ENCODE measurements around the gene ELMOD3. TPM values are rescaled to one million over a fixed set of nuclear protein-coding genes. Genes with fewer than 3 reads are reported as not detected.

The ELMOD3 gene
- total and polyA plus RNA-seq, 9 of the 15 experiments (the other 6 are each of a cell fraction or from before 2014, with no cell fraction given), result 2.7 to 18.7 (median 11.6) TPM

GRCh38 chr2:85327822-85328617, 26.5 kb upstream of the ELMOD3 start, which contains the start of gene TGOLN2 (continued):
- no peak for TF ChIP-seq ZNF23 (CRISPR knock-in tag; IDR thresholded peaks at IDR 0.05)
- 0 out of 2 replicates have a peak, but pooled peaks have one; percentile 8 for TF ChIP-seq BHLHE40 (IDR thresholded peaks at IDR 0.05; ENCODE audit: low read length)
- no peak for TF ChIP-seq SMARCE1 (IDR thresholded peaks at IDR 0.05)
- TF ChIP-seq CREBBP (IDR thresholded peaks at IDR 0.05; ENCODE audit: low read depth, low read length), result no peak
- TF ChIP-seq PHTF2 (CRISPR knock-in tag; IDR thresholded peaks at IDR 0.05), result no peak
- TF ChIP-seq NFYB (IDR thresholded peaks at IDR 0.05; ENCODE audit: extremely low read depth, insufficient read length), result no peak
- peak; percentile 72 to 81 for TF ChIP-seq AFF1 (IDR thresholded peaks at IDR 0.05; ENCODE audit: low read depth in 1 of 2, partially characterized antibody in 2 of 2)
- TF ChIP-seq RHOXF2B (CRISPR knock-in tag; conservative IDR thresholded peaks at IDR 0.05), result 0 out of 2 replicates have a peak, but pooled peaks have one; percentile 35
- no peak for TF ChIP-seq GATAD2B (IDR thresholded peaks at IDR 0.05; ENCODE audit: borderline replicate concordance)
- 0 out of 2 replicates have a peak, but pooled peaks have one; percentile 20 for TF ChIP-seq SMARCC2 (IDR thresholded peaks at IDR 0.05; ENCODE audit: low read depth)
- TF ChIP-seq TCF7 (IDR thresholded peaks at IDR 0.05; ENCODE audit: borderline replicate concordance), result 0 out of 2 replicates have a peak, but pooled peaks have one; percentile 17
- no peak for TF ChIP-seq ZNF140 (CRISPR knock-in tag; IDR thresholded peaks at IDR 0.05)
- no peak for TF ChIP-seq NCOA2 (IDR thresholded peaks at IDR 0.05; ENCODE audit: partially characterized antibody in 2 of 2)
- TF ChIP-seq CGGBP1 (CRISPR knock-in tag; IDR thresholded peaks at IDR 0.05), result peak; percentile 31; the same call in 1 of the 2 replicates
- 0 out of 4 replicates have a peak, but pooled peaks of 1 of the 2 experiments have one; percentile 77 for TF ChIP-seq SRF (CRISPR knock-in tag; IDR thresholded peaks at IDR 0.05)
- no peak for TF ChIP-seq COPS2 (conservative IDR thresholded peaks at IDR 0.05)
- TF ChIP-seq DMBX1 (CRISPR knock-in tag; IDR thresholded peaks at IDR 0.05; ENCODE audit: borderline replicate concordance), result no peak
- TF ChIP-seq GATAD2A (IDR thresholded peaks at IDR 0.05), result no peak
- no peak for TF ChIP-seq ZBTB8A (IDR thresholded peaks at IDR 0.05; ENCODE audit: partially characterized antibody)
- no peak for TF ChIP-seq SMC3 (conservative IDR thresholded peaks at IDR 0.05; ENCODE audit: insufficient read depth, low read depth, low read length)
- no peak for TF ChIP-seq HMG20A (CRISPR knock-in tag; conservative IDR thresholded peaks at IDR 0.05)
- TF ChIP-seq SOX6 (IDR thresholded peaks at IDR 0.05), result 0 out of 2 replicates have a peak, but pooled peaks have one; percentile 29
- peak; percentile 94 for TF ChIP-seq PML (IDR thresholded peaks at IDR 0.05; ENCODE audit: low read length)
- TF ChIP-seq ZNF143 (CRISPR knock-in tag; IDR thresholded peaks at IDR 0.05), result no peak

Data from K562 (cell line).